HG02938 (cell line): Measurements from ENCODE around the gene AMBP.

Experiments used
- ATAC-seq: cut with Tn5 transposase; IDR thresholded peaks from one replicate; pipeline ENCODE4 v1.9.1; 2021; ENCODE audit warnings: mild to moderate bottlenecking, moderate library complexity; ENCODE audit not compliant: unreplicated experiment

AMBP gene

DNA sequence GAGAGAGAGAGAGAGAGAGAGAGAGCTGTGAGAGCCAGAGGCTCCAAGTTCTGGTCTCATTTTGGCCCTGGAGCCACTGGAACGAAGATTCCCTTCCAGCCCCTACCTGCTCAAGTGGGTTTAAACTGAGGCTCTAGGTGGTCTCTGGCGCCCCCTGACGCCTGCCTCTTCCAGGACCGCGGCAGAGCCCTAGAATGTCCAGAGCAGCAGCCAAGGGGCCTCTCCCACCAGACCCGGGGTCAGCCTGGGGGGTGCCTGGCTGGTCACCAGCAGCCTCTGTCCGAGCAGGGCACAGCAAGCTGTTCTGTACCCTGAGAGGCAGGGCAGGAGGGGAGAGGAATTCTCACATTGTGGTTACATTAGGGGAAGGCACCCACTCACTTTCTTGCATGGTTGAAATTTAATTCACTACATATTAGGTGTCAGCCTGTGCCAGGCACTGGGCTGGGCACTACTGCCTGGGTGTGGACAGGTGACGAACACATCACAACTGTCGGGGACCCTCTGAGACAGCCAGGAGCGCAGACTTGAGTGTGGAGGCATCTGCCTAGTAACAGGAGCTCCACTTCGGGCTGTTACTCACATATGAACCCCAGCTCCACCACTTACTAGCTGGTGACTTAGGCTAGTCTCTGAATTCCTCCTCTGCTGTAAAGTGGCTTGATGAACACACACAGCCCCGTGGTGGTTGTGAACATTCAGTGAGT is 44.5 kb downstream of the AMBP start:
- no peak for ATAC-seq

DNA sequence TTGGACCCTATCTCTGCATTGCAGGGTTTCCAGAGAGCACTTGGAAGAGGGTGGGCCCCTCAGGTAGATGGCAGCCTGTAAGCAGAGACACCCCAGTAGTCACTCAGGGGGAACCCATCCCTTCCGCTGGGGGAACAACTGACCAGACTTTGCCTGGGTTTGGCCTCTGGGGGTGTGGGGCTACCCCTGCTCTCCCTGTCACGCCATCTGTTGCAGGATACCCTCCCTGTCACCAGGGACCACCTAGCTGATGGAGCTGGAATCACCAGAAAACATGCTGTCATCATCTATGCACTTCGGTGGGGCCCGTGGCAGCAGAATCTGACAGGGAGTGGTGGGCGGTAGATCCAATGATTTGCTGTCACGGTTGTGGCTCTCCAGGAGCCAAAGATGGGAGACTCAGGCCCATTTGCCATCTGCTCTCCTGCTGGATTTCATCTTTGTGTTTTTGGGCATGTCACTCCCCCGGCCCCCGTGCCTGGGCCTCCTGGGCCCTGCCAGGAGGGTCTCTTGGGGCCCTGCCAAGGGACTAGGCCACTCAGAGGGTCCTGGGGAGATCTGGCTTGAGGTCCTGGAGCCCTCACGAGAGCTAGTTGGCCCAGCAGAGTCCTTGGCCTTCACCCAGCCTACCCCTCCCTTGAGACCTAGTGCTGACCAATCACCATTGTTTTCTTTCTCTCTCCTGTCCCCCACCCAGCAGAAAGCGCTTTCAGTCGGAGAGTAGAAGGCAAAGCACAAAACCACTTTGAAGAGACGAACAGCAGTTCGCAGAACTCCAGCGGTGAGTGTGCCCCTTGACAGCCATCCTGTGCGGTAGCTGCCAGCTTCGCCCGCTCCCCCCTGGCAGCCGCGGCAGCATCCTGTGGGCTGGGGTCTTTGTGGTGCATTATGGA is 45.9 kb downstream of the AMBP start:
- ATAC-seq, result no peak

DNA sequence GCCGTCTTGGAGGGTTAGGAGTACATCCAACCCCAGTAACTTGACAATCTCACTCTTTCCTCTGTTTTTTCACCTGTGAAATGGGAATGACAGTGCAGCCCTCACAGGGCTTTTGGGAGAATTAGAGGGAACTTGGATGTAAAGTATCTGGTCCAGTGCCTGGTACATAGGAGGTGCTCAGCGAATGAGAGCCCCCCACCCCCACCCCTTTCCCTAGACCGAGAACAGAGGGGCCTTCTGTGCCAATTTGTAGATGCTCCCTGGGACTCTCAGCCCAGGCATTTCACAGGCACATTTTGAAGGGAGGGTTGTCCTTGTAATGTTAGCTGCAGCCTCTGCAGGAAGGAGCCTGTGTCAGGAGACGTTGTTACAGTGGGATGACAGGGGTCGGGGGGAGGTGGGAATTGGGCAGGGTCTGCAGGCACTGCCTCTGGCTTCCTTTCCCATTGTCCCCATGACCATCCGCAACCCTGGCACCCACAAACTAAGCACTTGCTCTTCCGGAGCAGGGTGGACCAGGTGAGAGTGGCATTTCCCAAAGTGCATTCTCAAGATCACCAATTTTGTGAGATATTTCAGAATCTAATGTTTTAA is 47.0 kb downstream of the AMBP start:
- no peak for ATAC-seq

DNA sequence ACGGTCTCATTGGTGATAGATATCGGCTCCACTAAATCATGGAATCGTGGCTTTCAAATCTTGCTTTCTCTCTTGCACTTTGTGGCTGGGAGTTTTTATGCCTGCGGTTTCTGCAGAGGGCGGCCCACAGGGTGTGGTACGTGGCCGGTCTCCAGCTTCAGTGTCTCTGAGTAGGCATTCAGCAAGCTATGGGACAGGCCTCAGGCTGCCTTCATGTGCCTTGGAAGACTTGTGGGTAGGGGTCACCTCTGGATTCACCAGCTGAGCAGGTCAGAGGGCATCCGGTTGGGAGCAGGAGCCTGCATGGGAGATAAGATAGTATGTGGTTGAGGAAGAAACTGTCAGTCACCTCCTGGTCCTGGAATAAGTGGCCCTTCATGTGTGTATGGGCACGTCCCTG is 47.7 kb downstream of the AMBP start:
- no peak for ATAC-seq

DNA sequence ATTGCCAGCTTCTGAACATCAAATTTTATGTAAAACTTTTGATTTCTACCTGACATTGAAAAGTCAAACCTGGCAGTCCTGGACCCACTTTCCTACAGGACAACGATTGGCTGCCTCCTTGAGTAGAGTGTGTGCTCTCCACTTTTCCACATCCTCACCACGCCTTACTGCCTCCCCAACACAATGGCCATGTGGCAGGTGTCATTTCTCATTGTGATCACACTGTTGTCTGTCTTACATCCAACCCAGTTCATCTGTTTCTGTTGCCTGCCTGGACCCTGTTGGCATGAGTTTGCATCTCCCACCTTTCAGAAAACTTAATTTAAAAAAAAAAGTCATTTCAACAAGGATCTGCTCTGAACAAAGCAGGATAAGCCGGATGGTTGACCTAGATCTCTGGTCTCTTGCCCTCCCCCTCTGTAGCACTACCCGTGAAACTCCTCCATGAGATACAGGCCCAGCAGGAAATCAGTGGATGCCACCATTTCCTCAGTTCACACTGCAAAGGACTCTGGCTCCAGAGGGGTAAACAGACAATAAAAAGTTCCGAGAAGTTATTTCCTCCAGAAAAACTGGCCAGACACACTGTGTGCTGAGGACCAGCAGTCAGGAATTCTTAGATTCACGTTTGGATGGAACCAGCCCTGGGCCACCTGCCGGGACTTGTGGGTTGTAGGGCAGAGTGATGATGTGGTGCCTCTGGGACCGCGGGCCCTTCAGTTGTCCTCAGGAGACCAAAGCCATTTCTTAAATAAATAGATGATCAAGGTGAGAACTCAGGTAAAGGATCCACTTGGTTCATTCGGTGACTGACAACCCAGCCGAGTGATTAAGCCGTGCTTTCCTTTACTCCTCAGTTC is 48.6 kb downstream of the AMBP start:
- ATAC-seq, result no peak

DNA sequence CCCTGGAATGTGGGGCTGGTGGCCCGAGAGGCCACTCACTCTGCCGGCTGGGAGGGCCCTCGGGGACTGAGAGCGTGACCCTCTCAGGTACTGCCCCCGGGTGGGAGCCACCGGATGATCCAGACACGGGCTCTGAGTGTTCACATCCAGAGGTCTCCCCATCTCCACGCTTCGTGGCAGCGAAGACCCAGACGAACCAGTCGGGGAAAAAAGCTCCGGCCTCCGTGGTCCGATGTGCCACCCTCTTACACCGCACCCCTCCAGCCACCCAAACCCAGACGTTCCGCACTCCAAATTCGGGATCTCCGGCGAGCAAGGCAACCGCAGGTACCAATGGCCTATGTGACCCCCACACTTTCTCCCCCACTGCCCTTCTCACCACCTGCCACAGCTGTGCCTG is 49.5 kb downstream of the AMBP start:
- no peak for ATAC-seq

DNA sequence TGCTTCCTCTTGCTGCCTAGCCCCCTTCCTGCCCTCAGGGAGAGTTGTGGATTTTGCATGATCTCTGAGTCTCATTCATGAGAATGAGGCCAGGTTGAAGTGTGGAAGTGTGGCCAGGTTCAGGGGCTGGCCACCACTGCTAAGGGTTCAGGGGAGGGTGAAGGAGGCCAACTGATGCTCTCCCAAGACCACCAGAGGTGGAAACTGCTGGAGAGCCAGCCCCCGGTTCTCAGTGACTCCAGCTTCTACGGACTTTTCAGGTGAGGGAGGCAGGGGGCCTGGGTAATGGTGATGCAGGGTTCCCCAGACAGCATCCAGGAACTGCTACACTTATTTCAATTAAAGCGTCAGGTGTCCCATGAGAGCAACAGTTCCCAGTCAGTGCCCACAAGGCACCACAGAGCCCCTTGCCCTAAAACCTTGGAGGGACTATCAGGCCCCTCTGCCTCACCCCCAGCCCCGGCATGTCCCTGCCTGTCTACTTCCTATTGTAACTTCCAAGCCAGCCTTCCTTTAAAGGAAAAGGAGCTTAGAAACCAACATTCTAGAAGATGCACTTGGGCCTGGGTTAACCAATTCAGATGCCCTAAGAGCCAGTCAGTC is 50.1 kb downstream of the AMBP start:
- no peak for ATAC-seq

DNA sequence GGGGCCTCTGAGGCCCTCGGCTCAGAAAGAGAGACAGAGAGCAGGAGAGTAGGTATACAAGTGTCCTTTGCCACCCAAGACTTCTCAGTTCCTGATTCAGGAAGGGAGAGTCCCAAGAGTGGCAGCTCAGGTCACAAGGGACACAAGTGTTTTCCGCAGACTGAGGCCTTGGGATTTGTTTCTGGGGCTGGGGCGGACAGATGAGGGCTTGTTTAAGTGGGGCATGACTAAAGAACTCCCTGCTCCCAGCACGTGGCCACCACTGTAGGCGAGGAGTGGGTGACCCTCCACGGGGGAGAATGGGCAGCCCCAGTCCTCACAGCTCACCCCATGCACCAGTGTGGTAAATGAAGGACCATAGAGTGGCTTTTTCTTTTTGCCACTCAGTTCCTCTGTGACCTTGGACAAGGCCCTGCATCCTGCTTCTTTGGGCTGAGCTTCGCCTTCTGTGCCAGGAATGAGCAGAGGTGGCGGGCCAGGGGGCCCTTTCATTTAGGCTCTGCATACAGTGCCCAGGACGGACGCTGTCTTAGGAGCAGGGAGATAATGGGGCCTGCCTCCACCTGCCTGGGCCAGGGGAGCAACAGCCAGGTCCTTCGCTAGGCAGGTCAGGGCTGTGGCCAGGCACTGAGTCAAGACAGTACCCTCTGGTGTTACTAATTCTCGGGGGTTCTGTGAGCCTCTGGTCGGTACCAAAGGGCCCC is 50.8 kb downstream of the AMBP start:
- ATAC-seq, result no peak

DNA sequence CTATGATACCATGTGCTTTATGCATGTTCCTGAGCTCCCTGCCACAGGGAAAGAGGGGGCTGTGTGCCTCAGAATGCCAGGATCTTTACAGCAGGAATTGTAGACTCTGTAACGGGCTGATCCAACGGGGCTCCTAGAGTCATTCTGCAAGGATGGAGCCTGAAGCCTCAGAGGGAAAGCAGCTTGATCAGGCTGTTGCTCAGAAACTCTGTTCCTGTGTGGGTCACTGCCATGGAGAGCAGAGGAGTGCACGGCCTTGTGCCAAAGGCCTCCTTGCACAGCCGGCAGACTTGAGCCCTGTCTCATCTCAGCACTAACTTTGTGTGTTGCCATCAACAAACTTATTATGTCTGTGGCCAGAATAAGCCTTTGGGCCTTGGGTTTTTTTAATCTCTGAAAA is 51.8 kb downstream of the AMBP start:
- no peak for ATAC-seq

DNA sequence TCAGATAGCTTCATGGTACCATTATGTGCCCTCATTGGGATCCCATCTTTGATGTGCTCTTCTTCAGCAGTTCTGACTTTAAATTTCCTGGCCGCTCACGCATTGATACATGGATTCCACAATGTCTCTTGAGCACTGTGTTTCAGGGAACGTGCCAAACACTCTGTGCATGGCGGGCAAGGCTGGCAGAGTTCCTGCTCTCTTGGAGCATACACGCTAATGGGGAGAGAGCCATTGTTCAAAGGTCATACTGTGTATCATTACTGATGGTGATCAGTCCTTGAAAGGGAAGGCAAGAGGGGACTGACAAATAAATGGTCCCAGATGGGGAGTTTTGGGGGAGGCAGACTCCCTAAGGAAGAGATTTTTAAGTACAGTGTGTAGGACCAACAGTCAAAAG is 52.3 kb downstream of the AMBP start:
- no peak for ATAC-seq

DNA sequence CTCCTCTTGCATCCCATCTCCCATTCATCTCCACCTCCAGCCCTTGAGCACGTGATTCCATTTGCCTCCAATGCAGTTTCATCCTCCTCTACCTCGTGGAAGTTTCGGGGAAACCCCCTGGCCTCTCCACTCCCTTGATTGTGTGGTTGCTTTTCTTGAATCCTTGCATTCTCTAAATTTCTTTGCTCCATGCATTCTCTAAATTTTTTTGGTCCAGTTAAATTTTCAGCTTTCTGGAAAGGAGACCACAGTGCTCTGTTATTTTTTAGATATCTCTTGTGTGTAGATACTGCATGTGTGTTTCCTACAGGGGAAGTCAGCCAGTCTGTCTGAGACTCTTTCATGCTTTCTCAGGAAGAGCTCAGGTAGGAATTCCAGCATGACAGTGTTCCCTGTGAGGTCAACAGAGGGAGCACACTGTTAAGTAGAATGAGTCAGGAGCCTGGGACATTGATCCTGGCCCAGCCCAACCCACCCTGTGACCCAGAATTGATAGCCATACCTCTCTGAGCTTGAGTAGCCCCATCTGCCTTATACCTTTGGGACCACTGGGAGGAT is 52.8 kb downstream of the AMBP start:
- no peak for ATAC-seq

DNA sequence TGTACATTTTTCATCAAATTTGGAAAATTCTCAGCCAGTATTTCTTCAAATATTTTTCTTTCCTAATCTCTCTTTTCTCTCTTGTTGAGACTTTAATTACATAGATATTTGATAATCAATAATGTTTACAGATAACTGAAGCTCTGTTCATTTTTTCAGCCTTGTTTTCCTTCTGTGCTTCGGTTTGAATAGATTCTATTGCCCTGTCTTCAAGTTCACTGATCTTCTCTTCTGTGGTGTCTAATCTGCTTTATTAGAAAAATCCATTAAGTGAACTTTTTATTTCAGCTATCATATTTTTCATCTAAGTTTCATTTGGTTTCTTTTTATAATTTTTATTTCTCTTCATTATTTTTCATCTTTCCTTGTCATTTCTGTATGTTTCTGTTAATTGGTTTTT is 54.1 kb downstream of the AMBP start:
- ATAC-seq, result no peak

DNA sequence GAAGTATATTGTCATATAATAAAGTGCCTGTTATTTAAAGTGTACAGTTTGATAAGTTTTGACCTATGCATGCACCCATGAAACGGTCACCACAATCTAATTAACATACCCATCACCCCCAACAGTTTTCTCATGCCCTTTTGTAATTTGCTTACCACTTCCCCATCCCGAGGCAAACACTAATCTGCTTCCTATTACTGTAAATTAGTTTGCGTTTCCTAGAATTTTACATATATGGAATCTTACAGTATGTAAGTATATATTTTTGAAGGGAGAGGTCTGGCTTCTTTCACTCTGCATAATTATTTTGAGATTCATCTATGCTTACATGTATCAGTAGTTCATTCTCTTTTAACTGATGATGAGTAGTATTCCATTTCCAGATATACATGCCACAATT is 56.5 kb downstream of the AMBP start:
- ATAC-seq, result no peak

DNA sequence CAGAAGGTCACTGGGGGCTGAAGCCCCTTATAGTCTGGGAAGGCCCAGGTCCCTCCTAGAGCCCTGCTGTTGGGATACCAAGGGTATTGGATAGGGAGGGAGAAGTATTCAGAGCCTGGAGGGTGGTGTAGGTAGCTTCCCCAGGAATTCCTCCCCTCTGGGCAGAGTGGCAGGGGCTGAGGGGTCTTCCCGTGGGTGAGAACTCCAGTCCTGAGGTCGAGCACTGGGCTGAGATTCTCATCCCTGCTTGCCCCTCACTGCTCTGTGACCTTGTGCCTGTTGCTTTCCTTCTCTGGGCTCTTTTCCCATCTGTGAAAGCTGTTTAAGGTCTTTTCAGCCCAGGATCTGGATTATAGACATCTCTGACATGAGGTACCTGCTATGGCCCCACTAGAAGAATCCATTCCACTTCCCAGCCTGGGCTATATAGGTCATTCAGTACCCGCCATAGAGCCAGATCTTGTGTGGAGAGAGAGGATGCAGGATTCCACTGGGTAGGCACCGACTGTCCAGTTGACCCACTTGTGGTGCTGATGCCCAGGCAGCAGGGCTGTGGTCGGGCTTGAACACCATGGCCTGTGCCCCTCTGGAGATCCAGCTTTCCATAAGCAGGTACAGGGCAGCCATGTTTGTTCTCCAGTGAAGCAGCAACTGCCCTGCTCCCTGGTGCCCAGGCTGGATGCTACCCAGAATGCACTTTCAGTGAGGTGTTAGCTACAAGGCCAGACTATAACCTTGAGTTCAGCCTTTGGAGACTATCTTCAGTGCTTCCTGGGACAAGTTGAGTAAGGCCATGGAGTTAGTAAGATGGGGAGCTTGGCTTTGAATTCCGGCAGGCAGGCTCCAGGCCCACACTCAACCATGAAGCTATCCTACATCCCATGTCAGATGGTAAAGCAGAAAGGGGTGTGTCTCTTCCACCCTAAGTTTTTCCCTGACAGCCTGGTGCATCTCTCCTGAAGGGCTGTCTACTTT is 60.1 kb downstream of the AMBP start:
- no peak for ATAC-seq

DNA sequence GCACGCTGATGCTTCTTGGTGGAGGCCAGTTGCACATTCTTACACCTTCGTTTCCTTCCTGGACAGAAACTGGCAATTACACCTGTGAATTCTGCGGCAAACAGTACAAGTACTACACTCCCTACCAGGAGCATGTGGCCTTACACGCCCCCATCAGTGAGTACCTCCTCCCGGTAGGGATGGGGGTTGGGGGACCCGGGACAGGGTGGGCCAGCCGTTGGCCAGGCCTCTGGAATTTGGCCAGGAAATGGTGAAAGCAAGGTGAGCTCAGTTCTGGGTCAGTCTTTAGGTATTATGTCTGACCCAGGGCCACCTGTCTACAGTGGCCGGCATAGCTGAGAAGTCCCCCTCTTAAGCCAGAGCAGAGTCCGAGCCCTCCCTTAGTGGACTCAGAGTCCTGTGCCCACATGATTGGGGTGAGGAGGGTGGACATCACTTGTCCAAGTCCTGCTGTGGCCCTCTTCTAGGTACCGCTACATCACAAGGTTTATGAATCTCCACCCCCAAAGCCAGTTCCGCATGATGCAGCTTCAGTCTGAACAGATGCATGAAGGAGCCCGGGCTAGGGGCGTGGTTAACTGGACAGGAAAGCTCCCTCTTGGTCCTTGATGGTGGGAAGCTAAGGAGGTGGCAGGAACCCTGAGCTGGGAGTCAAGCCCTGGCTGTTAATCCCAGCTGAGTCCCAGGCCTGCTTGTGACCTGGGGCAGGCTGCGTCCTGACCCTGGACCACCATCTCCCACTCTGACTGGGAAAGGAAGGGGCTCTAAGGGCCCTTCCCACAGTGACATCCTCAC is 61.3 kb downstream of the AMBP start:
- no peak for ATAC-seq

DNA sequence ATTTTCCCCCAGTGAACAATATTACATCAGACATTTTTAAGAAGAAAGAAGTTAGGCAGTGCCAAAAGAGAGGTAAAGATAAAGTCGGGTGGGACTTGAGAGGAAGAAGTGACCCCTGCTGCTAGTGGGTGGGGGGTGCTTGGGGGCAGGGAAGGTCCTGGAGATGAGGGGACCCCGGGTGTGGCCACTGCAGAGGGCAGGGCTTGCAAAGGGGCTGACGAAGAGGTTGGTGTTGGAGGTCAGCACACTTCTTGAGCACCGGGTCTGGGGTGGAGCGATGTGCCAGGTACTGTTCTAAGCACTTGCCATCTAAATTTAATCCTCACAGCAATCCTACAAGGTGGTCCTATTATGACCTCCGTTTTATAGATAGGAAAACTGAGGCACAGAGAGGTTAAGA is 62.0 kb downstream of the AMBP start:
- ATAC-seq, result no peak

DNA sequence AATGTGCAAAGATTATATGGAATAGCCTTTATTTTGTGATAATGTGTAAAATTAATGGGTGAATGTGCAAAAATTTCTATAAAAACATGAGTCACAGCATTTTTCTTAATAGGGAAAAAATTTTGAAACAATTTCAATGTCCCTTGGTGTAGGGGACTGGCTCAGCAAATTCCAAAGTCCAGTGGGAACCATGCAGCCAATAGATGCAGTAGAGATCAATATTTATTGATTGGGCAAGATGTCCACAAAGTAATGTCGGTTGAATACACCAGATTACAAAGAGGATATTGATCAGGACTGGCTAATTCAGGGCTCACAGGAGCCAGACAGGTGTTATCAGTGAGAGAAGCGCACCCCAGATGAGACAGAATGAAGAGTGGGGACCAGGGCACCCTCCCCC is 62.5 kb downstream of the AMBP start:
- no peak for ATAC-seq

DNA sequence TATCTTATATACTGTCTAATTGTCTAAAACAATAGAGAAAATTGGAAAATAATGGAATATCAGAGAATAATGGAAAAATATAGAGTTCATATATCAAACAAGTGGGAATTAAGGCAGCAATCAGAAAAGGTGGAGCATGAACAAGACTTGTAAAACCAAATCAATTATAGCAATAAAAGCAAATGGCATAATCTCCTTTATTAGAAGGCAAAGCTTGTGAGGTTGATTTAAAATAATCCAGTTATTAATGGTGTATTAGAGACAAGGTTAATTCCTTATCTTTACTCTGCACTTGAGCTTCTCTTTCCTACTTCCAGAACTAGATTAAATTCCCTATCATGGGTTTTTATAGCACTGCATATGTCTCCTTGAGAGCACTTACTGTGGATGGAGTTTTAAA is 64.1 kb downstream of the AMBP start:
- ATAC-seq, result no peak
